Left hindlimb (tissue), 1 donor: ENCODE data around the gene PTPN14.

ENCODE experiments used
- DNase-seq: peaks from one replicate; pipeline ENCODE4 v3.0.0-alpha.2; 2018

Gene PTPN14

GRCh38 chr1:214449371-214449770 lies 102.0 kb downstream of the PTPN14 start:
- DNase-seq, result no peak

- no peak for DNase-seq
Observed at GRCh38 chr1:214448536-214448935, 102.9 kb downstream of the PTPN14 start.

- DNase-seq, result no peak
Observed at GRCh38 chr1:214447557-214447871, 103.9 kb downstream of the PTPN14 start.

GRCh38 chr1:214446772-214447556 lies 104.4 kb downstream of the PTPN14 start:
- peak; percentile 65 for DNase-seq

- no peak for DNase-seq
Observed at GRCh38 chr1:214445831-214446614, 105.4 kb downstream of the PTPN14 start.

GRCh38 chr1:214445199-214445598 lies 106.2 kb downstream of the PTPN14 start:
- DNase-seq, result peak; percentile 53

GRCh38 chr1:214444182-214444939 lies 107.0 kb downstream of the PTPN14 start:
- DNase-seq, result no peak

- no peak for DNase-seq
Observed at GRCh38 chr1:214441119-214441518, 110.3 kb downstream of the PTPN14 start.

- DNase-seq, result no peak
Observed at GRCh38 chr1:214440219-214440965, 111.0 kb downstream of the PTPN14 start.

- no peak for DNase-seq
Observed at GRCh38 chr1:214439352-214440119, 111.9 kb downstream of the PTPN14 start.

GRCh38 chr1:214438530-214438929 lies 112.9 kb downstream of the PTPN14 start:
- no peak for DNase-seq

- no peak for DNase-seq
Observed at GRCh38 chr1:214438075-214438474, 113.3 kb downstream of the PTPN14 start.

- DNase-seq, result no peak
Observed at GRCh38 chr1:214435867-214436266, 115.5 kb downstream of the PTPN14 start.

GRCh38 chr1:214432245-214432644 lies 119.2 kb downstream of the PTPN14 start:
- DNase-seq, result no peak

GRCh38 chr1:214429951-214430770 lies 121.2 kb downstream of the PTPN14 start:
- no peak for DNase-seq

- DNase-seq, result no peak
Observed at GRCh38 chr1:214427871-214428277, 123.5 kb downstream of the PTPN14 start.

GRCh38 chr1:214426426-214426812 lies 125.0 kb downstream of the PTPN14 start:
- no peak for DNase-seq

GRCh38 chr1:214425716-214426425 lies 125.5 kb downstream of the PTPN14 start:
- no peak for DNase-seq

GRCh38 chr1:214425101-214425500 lies 126.3 kb downstream of the PTPN14 start:
- DNase-seq, result no peak

- DNase-seq, result no peak
Observed at GRCh38 chr1:214423045-214423444, 128.4 kb downstream of the PTPN14 start.
